ENCODE measurements around the gene CLCNKB. TPM values are rescaled to one million over a fixed set of nuclear protein-coding genes. Genes with fewer than 3 reads are reported as not detected.

Gene CLCNKB
- total and polyA plus RNA-seq, 11 donors = 0.50 to 2.7 (median 1.5) TPM

DNA sequence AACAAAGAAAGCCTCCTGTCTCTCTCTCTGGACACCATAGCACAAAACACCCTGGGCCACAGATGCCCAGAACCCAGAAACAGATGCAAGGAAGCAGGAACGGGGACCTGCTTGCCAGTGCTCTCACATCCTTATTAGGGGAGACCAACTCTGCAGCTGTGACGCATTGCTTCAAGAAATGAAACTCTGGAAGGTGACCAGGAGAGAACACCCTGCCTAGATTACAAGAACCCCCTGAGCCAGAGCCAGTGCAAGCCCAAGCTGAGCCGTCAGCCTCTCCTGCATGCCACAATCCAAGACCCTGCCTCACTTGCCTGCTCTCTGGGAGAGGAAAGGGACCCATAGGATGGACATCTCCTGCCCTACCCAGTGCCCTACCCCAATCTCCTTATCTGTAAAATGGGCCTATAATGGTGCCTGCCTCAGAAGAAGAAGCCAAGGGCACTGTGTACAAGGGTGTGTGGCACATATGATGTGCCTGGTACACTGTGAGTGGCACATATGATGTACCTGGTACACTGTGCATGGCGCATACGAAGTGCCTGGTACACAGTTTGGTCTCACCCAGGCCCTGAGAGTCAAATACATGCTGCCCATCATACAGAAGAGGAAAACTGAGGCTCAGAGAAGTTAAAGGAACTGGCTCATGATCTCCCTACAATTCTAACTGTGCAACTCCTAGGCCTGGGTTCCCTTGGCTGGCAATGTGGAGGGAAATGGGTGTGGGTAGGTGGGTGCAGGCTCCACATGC, 46.7 kb downstream of the CLCNKB start:
- ATAC-seq = no peak
- Histone ChIP-seq H3K36me3 (no peaks in the 10 kb centered on the region), H3K9me3 (no peaks in the 10 kb centered on the region), H3K4me3 (no peak overlapping the region), H3K4me1 (peaks cover 0 to 24% (median 12%) of the 10 kb centered on the region in 12 donors), H3K27me3 (no peaks in the 10 kb centered on the region), H3K27ac (no peak overlapping the region)
- intact Hi-C loops (cut with DNase I) = loop anchor here in 1 of 10 donors (5.0 kb wide), 1 partner anchor 37 kb away; no protein-coding TSS in a partner anchor
- no peak for TF ChIP-seq POLR2A (IDR thresholded peaks at IDR 0.05)
- TF ChIP-seq, protein P1, sequence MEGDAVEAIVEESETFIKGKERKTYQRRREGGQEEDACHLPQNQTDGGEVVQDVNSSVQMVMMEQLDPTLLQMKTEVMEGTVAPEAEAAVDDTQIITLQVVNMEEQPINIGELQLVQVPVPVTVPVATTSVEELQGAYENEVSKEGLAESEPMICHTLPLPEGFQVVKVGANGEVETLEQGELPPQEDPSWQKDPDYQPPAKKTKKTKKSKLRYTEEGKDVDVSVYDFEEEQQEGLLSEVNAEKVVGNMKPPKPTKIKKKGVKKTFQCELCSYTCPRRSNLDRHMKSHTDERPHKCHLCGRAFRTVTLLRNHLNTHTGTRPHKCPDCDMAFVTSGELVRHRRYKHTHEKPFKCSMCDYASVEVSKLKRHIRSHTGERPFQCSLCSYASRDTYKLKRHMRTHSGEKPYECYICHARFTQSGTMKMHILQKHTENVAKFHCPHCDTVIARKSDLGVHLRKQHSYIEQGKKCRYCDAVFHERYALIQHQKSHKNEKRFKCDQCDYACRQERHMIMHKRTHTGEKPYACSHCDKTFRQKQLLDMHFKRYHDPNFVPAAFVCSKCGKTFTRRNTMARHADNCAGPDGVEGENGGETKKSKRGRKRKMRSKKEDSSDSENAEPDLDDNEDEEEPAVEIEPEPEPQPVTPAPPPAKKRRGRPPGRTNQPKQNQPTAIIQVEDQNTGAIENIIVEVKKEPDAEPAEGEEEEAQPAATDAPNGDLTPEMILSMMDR (IDR thresholded peaks at IDR 0.05) = no peak
- no peak for DNase-seq
- 85 to 93% (median 92%) methylated on average over 5 of the region's 5 CpGs for WGBS, 4 donors

GRCh38 chr1:16091296-16091695, 47.7 kb downstream of the CLCNKB start:
- DNase-seq (no peak), ATAC-seq (no peak)
- no peaks in the 10 kb centered on the region for H3K36me3 ChIP-seq
- no peak overlapping the region for H3K4me3 ChIP-seq
- H3K27me3 ChIP-seq = no peaks in the 10 kb centered on the region
- no peak overlapping the region for H3K27ac ChIP-seq
- peaks cover 0 to 17% (median 11%) of the 10 kb centered on the region in 12 donors for H3K4me1 ChIP-seq
- TF ChIP-seq POLR2A (IDR thresholded peaks at IDR 0.05) = no peak
- TF ChIP-seq, protein P1 (IDR thresholded peaks at IDR 0.05) = no peak
- H3K9me3 ChIP-seq = no peaks in the 10 kb centered on the region
- WGBS, 4 donors = 85 to 90% (median 88%) methylated on average over 8 of the region's 8 CpGs
- intact Hi-C loops (cut with DNase I) = loop anchor here in 1 of 10 donors (5.0 kb wide), 1 partner anchor 36 kb away; no protein-coding TSS in a partner anchor

- WGBS, 4 donors = 88 to 92% (median 92%) methylated on average over 18 of the region's 18 CpGs
- Histone ChIP-seq H3K36me3 (no peaks in the 10 kb centered on the region), H3K4me1 (peaks cover 0 to 17% (median 11%) of the 10 kb centered on the region in 12 donors), H3K9me3 (no peaks in the 10 kb centered on the region), H3K4me3 (no peak overlapping the region), H3K27ac (no peak overlapping the region), H3K27me3 (no peaks in the 10 kb centered on the region)
- DNase-seq (no peak), ATAC-seq (no peak)
- TF ChIP-seq, protein P1 (IDR thresholded peaks at IDR 0.05) = no peak
- TF ChIP-seq POLR2A (IDR thresholded peaks at IDR 0.05) = no peak
- intact Hi-C loops (cut with DNase I) = loop anchor here in 1 of 10 donors (5.0 kb wide), 1 partner anchor 35 kb away; no protein-coding TSS in a partner anchor
Measured at GRCh38 chr1:16092097-16092922, 48.7 kb downstream of the CLCNKB start.
